RWPE2 (cell line): ENCODE data around the gene LHX2.

Experiments
- ATAC-seq: fragments of 200-7000 bp; cut with Tn5 transposase; 3 replicates; pipeline ENCODE4 v1.9.1; 2021; ENCODE audit warnings: low read depth
- DNase-seq: peaks from one replicate; pipeline ENCODE4 v3.0.0-alpha.2; 2020; ENCODE audit warnings: low spot score
- H3K27ac ChIP-seq: fragments of 450-650 bp; 2 replicates; pipeline ENCODE4 v1.5.1; 2017; ENCODE audit warnings: mild to moderate bottlenecking; ENCODE audit not compliant: poor library complexity, severe bottlenecking
- H3K27me3 ChIP-seq: fragments of 250-450 bp; sonication (Bioruptor Pico); 2 replicates; pipeline ENCODE4 v1.5.1; 2021; ENCODE audit warnings: mild to moderate bottlenecking, moderate library complexity; ENCODE audit not compliant: insufficient read depth, poor library complexity, severe bottlenecking
- H3K36me3 ChIP-seq: fragments of 250-450 bp; sonication (Bioruptor Pico); 2 replicates; pipeline ENCODE4 v1.5.1; 2020; ENCODE audit warnings: low read depth, mild to moderate bottlenecking, moderate library complexity
- H3K4me1 ChIP-seq: fragments of 250-450 bp; sonication (Bioruptor Pico); 2 replicates; pipeline ENCODE4 v1.5.1; 2021; ENCODE audit warnings: mild to moderate bottlenecking, moderate library complexity; ENCODE audit not compliant: insufficient read depth, poor library complexity, severe bottlenecking
- H3K4me3 ChIP-seq: fragments of 250-450 bp; sonication (Bioruptor Pico); 2 replicates; pipeline ENCODE4 v1.5.1; 2021; ENCODE audit warnings: mild to moderate bottlenecking, moderate library complexity; ENCODE audit not compliant: severe bottlenecking
- H3K9me3 ChIP-seq: fragments of 250-450 bp; sonication (Bioruptor Pico); 2 replicates; pipeline ENCODE4 v1.5.1; 2021; ENCODE audit warnings: mild to moderate bottlenecking, moderate library complexity; ENCODE audit not compliant: severe bottlenecking
- CTCF ChIP-seq: fragments of 450-650 bp; IDR thresholded peaks from one replicate; pipeline ENCODE4 v1.5.1; 2017; ENCODE audit warnings: mild to moderate bottlenecking, moderate library complexity; ENCODE audit not compliant: poor library complexity, severe bottlenecking

Gene LHX2

GRCh38 chr9:124042201-124042721 is 30.7 kb downstream of the LHX2 start:
- ATAC-seq, result 0 out of 3 replicates have a peak, but pooled peaks have one; percentile 8
- no peaks in the 10 kb centered on the region for H3K36me3 ChIP-seq
- peaks cover 11% of the 10 kb centered on the region for H3K27me3 ChIP-seq
- DNase-seq, result no peak
- H3K9me3 ChIP-seq, result no peaks in the 10 kb centered on the region
- no peak overlapping the region for H3K27ac ChIP-seq
- H3K4me1 ChIP-seq, result no peaks in the 10 kb centered on the region
- TF ChIP-seq CTCF, result no peak
- H3K4me3 ChIP-seq, result no peak overlapping the region

GRCh38 chr9:124044448-124044847 is 32.9 kb downstream of the LHX2 start:
- DNase-seq (no peak), ATAC-seq (no peak)
- no peaks in the 10 kb centered on the region for H3K9me3 ChIP-seq
- no peaks in the 10 kb centered on the region for H3K4me1 ChIP-seq
- peaks cover 11% of the 10 kb centered on the region for H3K27me3 ChIP-seq
- TF ChIP-seq CTCF, result no peak
- H3K36me3 ChIP-seq, result no peaks in the 10 kb centered on the region
- no peak overlapping the region for H3K27ac ChIP-seq
- H3K4me3 ChIP-seq, result no peak overlapping the region

- Histone ChIP-seq H3K9me3 (no peaks in the 10 kb centered on the region), H3K27ac (no peak overlapping the region), H3K4me1 (no peaks in the 10 kb centered on the region), H3K4me3 (peak overlapping the region; percentile 16), H3K27me3 (peaks cover 10% of the 10 kb centered on the region), H3K36me3 (no peaks in the 10 kb centered on the region)
- TF ChIP-seq CTCF, result no peak
- DNase-seq (no peak), ATAC-seq (peak; percentile 68)
Measured at GRCh38 chr9:124045076-124045829, 33.7 kb downstream of the LHX2 start.

- no peaks in the 10 kb centered on the region for H3K4me1 ChIP-seq
- TF ChIP-seq CTCF, result no peak
- H3K27me3 ChIP-seq, result peaks cover 7% of the 10 kb centered on the region
- no peaks in the 10 kb centered on the region for H3K36me3 ChIP-seq
- no peak for ATAC-seq
- H3K4me3 ChIP-seq, result no peak overlapping the region
- DNase-seq, result no peak
- H3K9me3 ChIP-seq, result no peaks in the 10 kb centered on the region
- no peak overlapping the region for H3K27ac ChIP-seq
Measured at GRCh38 chr9:124045830-124046177, 34.2 kb downstream of the LHX2 start.

- TF ChIP-seq CTCF, result no peak
- H3K36me3 ChIP-seq, result no peaks in the 10 kb centered on the region
- no peak overlapping the region for H3K4me3 ChIP-seq
Measured at GRCh38 chr9:124046189-124046588, 34.6 kb downstream of the LHX2 start.

More at GRCh38 chr9:124046189-124046588, 34.6 kb downstream of the LHX2 start:
- Histone ChIP-seq H3K9me3 (no peaks in the 10 kb centered on the region), H3K27ac (no peak overlapping the region), H3K27me3 (peaks cover 6% of the 10 kb centered on the region), H3K4me1 (no peaks in the 10 kb centered on the region)
- no peak for ATAC-seq
- DNase-seq, result no peak
